ENCODE data around the gene TUBAL3. TPM values are rescaled to one million over a fixed set of nuclear protein-coding genes. Genes with fewer than 3 reads are reported as not detected.

The TUBAL3 gene
- total RNA-seq, 1 experiment from 2014 or later: 0.19 TPM

DNA sequence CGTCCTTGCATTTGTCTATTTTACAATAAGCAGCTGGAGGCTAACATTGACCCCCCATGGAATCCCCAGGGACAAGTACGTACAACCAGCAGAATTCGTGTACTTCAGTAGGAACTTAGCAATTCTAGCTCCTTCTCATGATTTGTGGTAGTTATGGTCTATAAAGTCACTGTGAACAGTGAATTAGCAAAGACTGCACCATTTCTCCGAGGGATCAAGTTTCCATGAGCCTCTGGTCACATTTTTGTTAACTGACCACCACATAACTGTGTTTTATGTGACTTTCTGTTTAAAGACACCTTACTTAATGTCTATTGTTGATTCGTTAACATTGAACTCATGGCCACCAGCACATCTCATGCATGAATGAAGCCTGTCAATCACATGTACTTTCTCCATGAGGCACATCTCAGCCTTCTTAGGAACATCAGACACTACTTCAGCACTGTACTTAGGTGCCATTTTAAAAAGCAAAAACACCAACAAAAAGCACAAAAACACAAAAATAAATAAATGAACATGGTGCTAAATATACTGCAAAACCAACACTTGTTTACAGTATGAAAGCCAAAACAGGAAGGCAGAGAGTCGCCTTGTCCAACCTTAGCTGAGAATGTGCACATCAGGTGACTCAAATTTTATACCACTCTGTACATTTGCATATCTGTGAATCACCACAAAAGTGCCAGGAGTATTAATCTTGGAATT is 48.9 kb downstream of the TUBAL3 start:
- no peaks in the 10 kb centered on the region for H3K9me3 ChIP-seq (ENCODE audit: low read depth, low read length, poor library complexity, severe bottlenecking)
- ChIA-PET CTCF (no interaction called here), POLR2A (ENCODE audit: low non-redundant PET) (no interaction called here)
- intact Hi-C loops (cut with micrococcal nuclease; ENCODE audit: unreplicated experiment): no loop called here
- no peaks in the 10 kb centered on the region for H3K36me3 ChIP-seq (ENCODE audit: insufficient read depth, low read length, poor library complexity, severe bottlenecking)
- H3K4me3 ChIP-seq (ENCODE audit: low read depth, low read length, poor library complexity, severe bottlenecking): no peak overlapping the region
- BruUV-seq (replicated peaks): no TSS peak
- H3K4me1 ChIP-seq (ENCODE audit: insufficient read depth, low read length, poor library complexity, severe bottlenecking): no peaks in the 10 kb centered on the region
- TF ChIP-seq EZH2 (IDR thresholded peaks at IDR 0.05; ENCODE audit: borderline replicate concordance, low read depth, low read length, poor library complexity, severe bottlenecking) (no peak), CTCF (conservative IDR thresholded peaks at IDR 0.05; ENCODE audit: low read depth, low read length) (no peak)
- DNase-seq (ENCODE audit: low spot score): no peak
- no peak overlapping the region for H3K27ac ChIP-seq (ENCODE audit: low read depth, low read length, poor library complexity, severe bottlenecking)
- no peaks in the 10 kb centered on the region for H3K27me3 ChIP-seq (replicated peaks; ENCODE audit: insufficient read depth, low read depth, low read length, poor library complexity)

GRCh38 chr10:5354068-5354467 is 50.6 kb downstream of the TUBAL3 start:
- intact Hi-C loops (cut with micrococcal nuclease; ENCODE audit: unreplicated experiment): no loop called here
- no peak for TF ChIP-seq EZH2 (IDR thresholded peaks at IDR 0.05; ENCODE audit: borderline replicate concordance, low read depth, low read length, poor library complexity, severe bottlenecking)
- Histone ChIP-seq H3K4me3 (ENCODE audit: low read depth, low read length, poor library complexity, severe bottlenecking) (no peak overlapping the region), H3K27ac (ENCODE audit: low read depth, low read length, poor library complexity, severe bottlenecking) (no peak overlapping the region), H3K9me3 (ENCODE audit: low read depth, low read length, poor library complexity, severe bottlenecking) (no peaks in the 10 kb centered on the region), H3K36me3 (ENCODE audit: insufficient read depth, low read length, poor library complexity, severe bottlenecking) (no peaks in the 10 kb centered on the region), H3K4me1 (ENCODE audit: insufficient read depth, low read length, poor library complexity, severe bottlenecking) (no peaks in the 10 kb centered on the region), H3K27me3 (replicated peaks; ENCODE audit: insufficient read depth, low read depth, low read length, poor library complexity) (no peaks in the 10 kb centered on the region)
- no TSS peak for BruUV-seq (replicated peaks)
- DNase-seq (ENCODE audit: low spot score): no peak
- POLR2A ChIA-PET (ENCODE audit: low non-redundant PET): no interaction called here
- CTCF ChIA-PET: no interaction called here

- ChIA-PET CTCF (no interaction called here), POLR2A (ENCODE audit: low non-redundant PET) (no interaction called here)
Measured at GRCh38 chr10:5349362-5349761, 55.3 kb downstream of the TUBAL3 start.

More at GRCh38 chr10:5349362-5349761, 55.3 kb downstream of the TUBAL3 start:
- Histone ChIP-seq H3K4me1 (ENCODE audit: insufficient read depth, low read length, poor library complexity, severe bottlenecking) (no peaks in the 10 kb centered on the region), H3K9me3 (ENCODE audit: low read depth, low read length, poor library complexity, severe bottlenecking) (no peaks in the 10 kb centered on the region), H3K27ac (ENCODE audit: low read depth, low read length, poor library complexity, severe bottlenecking) (no peak overlapping the region), H3K4me3 (ENCODE audit: low read depth, low read length, poor library complexity, severe bottlenecking) (no peak overlapping the region), H3K27me3 (replicated peaks; ENCODE audit: insufficient read depth, low read depth, low read length, poor library complexity) (no peaks in the 10 kb centered on the region), H3K36me3 (ENCODE audit: insufficient read depth, low read length, poor library complexity, severe bottlenecking) (no peaks in the 10 kb centered on the region)
- intact Hi-C loops (cut with micrococcal nuclease; ENCODE audit: unreplicated experiment): no loop called here
- no TSS peak for BruUV-seq (replicated peaks)
- TF ChIP-seq CTCF (conservative IDR thresholded peaks at IDR 0.05; ENCODE audit: low read depth, low read length) (no peak), EZH2 (IDR thresholded peaks at IDR 0.05; ENCODE audit: borderline replicate concordance, low read depth, low read length, poor library complexity, severe bottlenecking) (no peak)
- no peak for DNase-seq (ENCODE audit: low spot score)

All from A673 (cell line).